GM21576 (cell line): ENCODE measurements around the gene DOC2A.

Experiments used
- ATAC-seq: cut with Tn5 transposase; IDR thresholded peaks from one replicate; pipeline ENCODE4 v1.9.1; 2021; ENCODE audit warnings: mild to moderate bottlenecking, moderate library complexity; ENCODE audit not compliant: unreplicated experiment

DOC2A gene

DNA sequence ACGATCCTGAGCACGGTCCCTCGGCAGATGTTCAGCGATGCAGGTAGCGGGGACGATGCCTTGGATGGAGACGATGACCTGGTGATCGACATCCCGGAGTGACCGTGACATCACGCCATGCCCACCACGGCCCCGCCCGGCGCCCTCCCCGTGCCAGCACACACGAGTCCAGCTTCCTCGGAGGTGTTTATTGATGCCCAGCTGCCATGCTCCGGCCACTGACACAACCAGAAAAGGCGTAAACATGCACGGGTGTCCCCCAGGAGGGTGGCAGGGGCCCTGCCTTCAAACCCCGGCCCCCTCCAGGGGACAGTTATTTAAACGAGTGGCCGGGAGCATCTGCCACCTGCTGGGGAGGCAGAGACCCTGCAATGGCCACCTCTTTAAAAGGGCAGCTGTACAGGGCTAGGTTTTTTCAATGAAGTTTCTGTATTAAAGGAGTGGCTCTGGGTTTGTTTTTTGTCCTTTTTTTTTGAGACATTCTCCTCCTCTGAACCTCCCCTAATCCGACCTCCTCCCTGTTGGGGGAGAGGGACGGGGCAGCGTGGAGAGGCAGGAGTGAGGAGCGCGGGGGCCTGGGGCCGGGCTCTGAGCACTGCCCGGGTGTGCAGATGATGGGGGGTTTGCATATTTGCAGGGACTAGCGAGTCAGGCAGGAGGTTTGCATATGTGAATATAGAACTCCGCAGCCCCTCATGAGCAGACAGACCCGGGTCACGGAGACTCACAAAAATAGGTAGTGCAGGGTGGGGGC is 5.3 kb downstream of the DOC2A start:
- ATAC-seq = no peak

DNA sequence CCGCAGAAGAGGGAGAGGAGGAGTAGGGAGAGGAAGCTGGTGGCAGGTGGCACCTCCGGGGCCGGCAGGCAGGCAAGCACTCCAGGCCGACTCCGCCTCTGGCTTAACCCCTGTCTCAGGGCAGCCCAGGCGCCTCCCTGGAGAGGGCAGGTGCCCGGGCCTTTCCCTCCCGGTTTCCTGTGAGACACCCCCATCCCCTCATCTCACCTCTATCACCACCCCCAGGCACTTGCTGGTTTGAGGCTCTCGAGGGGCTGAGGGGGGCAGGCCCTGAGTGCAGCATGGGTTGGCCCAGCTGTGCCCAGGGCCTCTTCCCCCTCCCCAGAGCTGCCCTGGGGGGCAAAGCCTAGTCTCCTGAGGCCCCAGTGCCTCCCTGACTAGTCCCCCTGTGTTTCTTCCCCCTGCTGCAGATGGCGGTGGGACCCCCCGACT is 6.0 kb downstream of the DOC2A start:
- no peak for ATAC-seq

DNA sequence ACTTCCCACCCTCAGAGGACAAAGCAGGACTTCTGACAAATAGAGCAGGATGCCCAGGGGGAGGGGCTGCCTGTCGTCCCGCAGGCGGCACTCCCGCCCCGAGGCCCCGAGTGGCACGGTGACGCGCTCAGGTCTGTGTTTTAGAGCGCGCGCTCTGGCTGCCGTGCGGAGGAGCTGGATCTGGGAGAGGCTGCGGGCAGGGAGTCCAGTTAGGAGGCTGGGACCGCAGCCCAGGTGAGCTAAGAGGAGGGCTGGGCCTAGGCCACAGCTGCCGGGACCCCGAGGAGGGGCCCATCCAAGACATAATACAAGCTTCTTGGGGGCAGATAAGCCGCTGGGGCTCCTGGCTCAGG is 6.4 kb downstream of the DOC2A start:
- no peak for ATAC-seq

DNA sequence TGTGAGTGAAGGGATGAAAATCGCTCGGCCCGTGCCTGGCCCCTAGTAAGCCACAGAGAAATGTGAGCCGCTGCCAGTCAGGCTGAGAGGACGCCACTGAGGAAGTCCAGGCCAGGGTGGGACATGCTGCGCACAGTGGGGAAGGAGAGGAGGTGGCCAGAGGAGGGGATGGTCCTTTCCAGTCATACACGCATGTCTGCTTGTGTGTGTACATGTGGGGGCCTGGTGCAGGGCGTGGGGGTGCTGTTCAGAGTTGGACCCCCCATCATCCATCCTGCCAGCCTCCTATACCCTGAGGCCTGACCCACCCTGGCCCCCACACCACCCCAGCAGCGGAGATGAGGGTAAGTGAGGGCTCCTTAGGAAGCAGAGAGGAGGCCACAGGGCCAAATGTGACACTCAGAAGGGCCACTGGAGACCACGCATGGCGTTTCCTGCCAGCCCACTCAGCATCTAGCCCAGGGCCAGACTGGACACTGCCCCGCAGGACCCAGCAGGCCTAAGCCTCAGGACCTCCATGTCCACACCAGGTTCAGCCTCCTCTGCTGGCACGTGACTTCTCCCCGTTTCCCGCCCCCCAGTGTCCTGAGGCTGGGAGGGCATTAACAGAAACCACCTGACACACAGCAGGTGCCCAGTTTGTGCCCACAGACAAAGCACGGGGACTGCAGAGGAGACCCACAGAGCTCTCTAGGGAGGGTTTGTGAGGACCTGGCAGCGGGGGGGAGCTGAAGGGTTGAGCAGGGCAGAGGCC is 7.0 kb downstream of the DOC2A start:
- no peak for ATAC-seq

DNA sequence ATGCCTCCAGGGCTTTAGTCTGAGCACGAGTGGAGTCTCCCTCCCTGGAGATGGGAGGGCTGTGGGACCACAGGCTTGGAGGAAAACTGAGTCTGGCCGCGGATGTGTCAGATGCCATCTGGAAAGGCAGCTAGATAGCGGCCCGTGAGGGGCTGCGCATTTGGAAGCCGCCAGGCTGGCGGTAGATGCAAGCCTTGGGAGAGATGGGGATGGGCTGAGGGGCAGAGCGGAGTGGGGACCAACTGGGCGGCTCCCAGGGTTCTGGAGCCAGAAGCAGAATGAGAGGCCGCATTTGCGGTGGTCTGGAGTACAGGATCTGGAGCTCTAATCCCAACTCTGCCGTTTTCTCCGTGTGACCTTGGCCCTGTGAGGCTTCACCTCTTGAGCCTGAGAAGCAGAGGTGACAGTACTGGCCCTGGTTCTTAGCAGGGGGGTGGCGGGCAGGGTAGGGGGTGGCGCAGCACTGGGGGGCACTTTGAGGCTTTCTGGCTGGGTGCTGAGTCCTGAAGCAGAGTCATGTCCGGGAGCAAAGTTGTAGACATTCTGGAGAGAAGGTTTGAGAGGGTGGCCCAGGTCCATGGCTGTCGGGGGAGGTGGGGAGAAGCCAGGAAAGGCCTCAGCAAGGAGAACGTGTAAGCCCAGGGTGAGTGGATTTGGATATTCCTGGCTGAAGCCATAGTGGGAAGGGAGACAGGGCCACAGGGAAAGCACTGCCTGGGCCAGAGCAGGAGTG is 8.0 kb downstream of the DOC2A start:
- no peak for ATAC-seq

DNA sequence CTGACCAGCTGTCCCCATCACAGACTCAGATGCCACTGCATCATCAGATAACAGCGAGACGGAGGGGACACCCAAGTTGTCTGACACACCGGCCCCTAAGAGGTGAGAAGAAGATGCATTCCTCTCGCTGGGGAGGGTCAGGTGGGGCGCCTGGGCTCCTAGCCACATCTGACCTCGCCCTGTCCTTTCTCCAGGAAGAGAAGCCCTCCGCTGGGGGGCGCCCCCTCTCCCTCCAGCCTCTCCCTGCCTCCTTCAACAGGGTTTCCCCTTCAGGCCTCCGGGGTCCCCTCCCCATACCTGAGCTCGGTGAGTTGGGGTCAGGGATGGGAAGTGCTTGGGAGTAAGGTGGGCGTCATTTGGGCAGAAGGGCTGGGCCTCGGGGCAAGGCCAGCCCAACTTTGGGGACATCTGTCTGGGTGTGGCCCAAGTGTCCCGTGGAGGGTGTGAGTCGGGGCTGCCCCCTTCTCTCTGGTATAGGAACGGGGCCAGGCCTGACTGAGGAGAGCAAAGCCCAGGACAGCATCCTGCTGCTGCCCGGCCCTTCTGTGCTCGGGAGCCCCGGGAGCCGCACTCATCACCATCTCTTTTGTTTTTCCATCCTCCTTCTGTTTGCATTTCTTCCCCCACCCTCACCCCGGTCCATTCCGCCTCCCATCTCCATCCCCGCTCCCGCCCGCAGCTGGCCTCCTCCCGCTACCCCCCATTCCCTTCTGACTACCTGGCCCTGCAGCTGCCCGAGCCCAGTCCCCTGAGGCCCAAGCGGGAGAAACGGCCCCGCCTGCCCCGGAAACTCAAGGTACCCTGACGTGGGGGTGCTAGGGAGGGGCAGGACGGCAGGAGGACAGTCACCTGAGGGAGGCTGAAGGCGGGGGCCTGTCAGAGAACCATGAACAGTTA is 9.8 kb downstream of the DOC2A start:
- no peak for ATAC-seq

DNA sequence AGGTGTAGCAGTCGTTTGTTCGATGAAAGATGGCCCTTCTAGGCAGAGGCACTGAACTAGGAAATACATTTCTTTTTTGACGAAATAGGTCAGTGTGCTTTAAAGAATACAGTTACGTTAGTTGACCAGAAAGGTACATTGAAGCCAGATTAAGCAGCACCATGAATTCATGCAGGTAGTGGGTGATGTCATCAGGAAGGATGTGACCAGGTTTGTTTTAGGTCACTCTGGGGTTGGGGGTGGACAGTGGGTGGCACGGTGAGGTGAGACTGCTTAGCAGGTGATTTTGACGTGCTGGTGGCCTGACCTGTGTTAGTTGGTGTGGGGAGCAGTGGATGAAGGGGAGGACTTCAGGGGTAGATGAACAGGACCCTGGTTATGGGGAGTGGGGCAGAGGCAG is 11.2 kb downstream of the DOC2A start:
- ATAC-seq = no peak

DNA sequence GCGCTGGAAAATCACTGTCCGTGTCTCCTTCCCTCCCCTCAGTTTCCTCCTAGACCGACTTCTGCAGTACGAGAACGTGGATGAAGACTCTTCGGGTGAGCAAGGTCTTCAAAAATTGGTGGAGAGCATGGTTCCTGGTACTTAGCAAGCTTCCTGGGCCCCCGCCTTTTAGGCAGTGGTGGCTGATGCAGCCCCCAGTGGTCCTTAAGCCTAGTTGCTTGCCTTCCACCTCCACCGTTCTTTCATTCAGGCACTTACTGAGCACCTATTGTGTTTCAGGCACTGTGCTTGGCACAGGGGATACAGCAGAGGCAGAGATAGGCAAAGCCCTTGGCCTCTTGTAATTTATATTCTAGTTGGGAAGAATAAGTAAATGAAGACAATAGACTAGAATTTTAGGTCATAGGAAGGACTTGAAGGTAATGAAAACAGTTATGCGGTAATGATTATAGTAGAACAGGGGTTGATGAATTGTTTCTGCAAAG is 14.0 kb downstream of the DOC2A start:
- ATAC-seq = no peak

DNA sequence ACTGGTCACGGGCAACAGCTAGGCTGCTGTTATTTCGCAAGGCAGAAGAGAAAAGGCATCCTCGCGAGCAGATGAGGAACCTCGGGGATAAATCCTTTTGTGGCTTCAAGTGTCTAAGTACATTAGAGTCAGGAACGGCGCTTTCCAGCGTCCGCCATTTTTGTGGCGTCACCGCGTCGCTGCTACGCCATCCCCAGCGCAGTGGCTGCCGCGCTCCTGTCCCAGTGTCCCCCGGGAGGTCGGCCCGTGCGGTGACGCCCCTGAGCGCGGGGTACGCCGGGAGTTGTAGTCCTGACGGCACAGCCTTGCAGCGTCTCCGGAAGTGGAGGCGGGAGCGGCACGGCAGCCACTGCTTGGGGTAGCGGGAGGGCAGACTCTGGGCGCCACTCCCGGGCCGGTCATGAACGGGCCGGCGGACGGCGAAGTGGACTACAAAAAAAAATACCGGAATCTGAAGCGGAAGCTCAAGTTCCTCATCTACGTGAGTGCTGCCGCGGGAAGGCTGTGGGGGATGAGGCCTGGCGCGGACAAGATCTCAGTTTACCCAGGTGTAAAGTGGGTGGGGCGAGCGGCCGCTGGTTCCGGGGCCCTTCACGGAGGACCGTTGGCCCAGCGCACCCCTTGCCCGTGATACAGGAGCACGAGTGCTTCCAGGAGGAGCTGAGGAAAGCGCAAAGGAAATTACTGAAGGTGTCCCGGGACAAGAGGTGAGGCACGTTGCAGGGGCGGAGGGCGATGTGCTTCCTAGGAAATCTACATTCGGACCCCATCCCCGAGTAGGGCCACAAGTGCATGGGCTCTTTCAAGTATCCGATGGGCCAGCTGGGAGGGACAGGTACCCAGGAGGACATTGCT is 14.7 kb downstream of the DOC2A start, which contains the start of gene INO80E:
Gene INO80E (plus strand): TSS at position 331 of the 855 bp plus-strand sequence. CDS start 70 bp downstream, at position 401.
- ATAC-seq = peak; percentile 73

DNA sequence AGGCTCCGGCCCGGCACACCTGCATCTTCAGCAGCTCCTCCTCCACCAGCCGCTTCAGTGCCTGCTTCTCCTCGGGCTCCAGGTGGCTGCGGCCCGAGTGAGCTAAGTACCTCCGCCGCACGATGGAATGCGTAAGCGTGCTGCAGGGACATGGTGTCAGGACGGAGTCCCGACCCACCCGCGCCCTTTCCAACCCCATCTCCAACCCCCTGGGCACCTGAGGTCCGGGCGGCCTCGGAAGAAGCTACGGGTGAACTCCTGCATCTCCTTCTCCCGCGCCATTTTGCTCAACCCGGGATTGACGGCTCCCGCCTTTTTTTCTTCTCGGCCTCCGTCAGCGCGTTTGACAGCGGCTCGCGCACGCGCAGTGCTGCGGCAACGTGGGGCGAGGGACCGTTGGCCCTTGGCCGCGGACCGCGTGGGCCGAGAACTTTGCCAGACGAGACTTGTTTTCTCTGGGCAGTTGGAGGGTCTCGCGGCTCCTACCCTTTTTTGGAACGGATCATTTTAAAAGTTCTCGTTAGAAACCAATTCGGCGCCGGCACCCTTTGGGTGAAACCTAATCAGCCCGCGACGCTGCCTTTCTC is 15.4 kb downstream of the DOC2A start, which contains the start of gene HIRIP3:
Gene HIRIP3 (minus strand): TSS at position 294 of the 587 bp plus-strand sequence. CDS start 12 bp downstream, at position 282.
- peak; percentile 43 for ATAC-seq

DNA sequence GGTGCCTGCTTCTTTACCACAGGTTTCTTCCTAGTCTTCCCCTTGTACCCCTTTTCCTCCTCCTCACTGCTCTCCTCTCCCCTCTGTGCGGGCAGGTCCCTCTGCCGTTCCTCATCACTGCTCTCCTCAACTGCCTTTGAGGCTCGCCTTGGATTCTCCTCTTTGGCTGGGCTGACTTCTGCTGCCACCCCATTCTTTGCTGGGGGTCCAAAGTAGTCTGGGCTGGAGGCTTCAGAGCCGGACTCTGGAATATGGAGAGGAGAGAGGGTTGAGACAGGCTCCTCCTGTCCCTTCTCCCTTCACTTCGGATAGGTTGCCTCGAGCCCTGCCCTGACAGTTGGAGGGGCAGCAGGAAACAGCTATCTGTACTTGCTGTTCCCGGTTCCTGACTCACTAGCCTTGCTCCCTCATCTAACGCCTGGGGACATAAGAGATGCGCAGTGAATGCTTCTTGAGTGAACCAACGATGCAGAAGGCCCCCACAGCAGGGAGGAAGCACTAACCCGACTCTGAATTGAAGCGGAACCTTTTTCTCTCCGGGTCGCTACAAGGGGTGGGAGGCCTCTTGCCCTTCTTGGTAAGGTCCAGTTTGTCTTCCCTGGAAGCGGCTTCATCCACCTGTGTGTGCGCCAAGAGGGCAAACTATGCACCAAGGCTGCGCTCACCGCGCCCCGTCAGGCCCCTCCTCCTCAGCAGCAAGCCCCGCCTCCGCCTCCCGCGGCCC is 16.1 kb downstream of the DOC2A start:
- ATAC-seq = peak; percentile 35

DNA sequence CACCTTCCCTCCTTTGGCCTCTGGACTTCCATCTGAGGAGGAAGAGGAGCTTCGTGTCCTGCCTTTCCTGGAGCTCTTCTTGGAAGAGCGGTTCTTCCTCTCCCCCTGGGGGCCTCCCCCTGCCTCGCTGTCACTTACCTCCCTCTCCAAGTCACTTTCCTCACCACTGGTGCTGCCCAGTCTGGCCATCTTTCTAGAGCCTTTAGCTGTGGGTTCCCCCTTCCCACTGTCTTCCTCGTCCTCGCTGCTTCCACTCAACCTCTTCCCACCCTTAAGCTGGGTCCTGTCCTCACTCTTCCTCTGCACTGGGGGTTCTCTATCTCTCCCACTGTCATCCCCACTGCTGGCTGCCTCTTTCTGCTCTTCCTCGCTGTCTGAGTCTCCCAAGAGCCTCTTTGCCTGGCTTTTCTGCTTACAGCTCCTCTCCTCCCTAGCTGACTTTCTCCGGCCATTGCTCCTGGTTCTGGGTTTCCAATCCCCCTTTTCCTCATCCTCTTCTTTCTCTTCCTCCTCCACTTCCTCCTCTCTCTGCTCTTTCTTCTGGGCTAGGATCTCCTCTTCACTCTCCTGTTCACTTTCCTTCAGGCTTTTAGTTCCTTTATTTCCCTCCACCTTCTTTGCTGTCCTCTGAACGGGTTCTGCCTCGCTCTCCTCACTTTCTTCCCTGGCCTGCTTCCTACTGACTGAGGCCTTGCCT is 16.8 kb downstream of the DOC2A start:
- no peak for ATAC-seq

DNA sequence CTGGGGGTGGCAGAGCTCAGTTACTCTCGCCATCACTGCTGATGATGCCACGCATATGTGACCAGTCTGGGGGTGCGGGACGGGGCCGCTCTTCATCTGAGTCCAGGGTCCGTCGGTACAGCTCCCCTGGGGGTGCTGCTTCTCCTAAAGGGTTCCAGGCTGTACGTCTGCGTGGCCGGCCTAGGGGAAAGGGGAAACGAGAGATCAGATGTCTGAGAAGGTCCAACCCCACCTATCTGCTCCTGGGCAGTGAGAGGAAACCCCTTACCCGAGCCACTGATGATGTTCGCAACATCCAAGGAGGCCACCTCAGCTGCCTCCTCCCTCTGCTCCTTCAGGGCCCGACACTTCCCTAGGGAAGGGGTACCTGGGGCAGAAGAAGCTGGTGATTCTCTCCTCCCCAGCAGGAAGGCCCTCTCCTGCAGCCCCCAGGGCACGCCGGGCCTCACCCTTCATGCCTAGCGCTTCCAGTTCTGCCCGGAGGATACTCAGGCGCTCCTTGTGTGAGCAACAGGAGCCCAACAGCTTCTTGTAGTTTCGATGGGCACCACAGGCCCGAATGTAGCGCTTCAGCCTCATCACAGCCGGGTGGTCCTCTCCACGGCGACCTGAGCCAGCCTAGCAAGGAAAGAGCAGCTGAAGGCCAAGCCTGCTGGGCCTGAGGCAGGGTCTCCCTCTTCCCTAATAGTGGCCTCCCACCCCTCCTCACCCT is 17.5 kb downstream of the DOC2A start:
- ATAC-seq = no peak

DNA sequence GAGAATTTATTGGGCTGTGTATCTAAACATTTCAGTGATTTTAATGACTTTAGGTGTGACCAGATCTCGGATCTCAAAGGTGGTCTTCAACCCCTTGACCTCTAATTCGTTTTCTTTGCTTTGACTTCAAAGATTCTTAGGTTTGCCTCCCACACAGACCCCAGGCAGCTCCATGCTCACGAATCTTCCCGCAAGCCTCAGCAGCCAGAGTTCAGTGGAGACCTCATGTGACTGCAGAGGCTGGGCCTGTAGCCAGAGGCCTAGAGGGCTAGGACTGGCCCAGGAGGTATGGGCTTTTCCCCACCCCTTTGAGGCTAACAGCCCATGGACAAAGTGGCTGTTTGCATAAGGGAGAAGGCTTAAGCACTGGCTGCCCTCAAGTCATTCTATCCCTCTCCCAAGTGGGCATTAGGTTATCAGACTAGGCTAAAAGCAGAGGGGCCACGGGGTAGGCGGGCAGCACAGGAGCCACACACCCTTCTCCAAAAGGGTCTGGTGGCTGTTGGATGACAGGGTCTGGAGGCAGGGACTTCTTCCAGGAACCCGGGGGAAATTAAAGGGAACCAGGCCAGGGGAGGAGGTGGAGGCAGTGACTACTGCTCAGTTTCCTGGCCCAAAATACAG is 18.4 kb downstream of the DOC2A start:
- ATAC-seq = no peak

DNA sequence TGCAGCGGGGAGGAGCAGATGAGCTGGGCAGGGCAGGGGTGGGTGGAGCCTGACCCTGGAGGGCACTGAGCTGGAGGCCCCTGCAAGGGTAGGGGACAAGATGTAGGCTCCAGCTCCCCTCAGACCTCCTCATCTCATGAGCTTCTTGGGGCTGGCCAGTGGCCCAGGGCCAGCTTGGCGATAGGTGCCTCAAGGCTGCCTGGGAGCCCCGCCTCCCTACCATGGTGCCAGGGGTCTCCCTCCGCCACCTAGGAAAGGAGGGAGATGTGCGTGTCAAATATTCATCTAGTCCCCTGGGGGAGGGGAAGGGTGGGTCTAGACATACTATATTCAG is 19.3 kb downstream of the DOC2A start:
- no peak for ATAC-seq

DNA sequence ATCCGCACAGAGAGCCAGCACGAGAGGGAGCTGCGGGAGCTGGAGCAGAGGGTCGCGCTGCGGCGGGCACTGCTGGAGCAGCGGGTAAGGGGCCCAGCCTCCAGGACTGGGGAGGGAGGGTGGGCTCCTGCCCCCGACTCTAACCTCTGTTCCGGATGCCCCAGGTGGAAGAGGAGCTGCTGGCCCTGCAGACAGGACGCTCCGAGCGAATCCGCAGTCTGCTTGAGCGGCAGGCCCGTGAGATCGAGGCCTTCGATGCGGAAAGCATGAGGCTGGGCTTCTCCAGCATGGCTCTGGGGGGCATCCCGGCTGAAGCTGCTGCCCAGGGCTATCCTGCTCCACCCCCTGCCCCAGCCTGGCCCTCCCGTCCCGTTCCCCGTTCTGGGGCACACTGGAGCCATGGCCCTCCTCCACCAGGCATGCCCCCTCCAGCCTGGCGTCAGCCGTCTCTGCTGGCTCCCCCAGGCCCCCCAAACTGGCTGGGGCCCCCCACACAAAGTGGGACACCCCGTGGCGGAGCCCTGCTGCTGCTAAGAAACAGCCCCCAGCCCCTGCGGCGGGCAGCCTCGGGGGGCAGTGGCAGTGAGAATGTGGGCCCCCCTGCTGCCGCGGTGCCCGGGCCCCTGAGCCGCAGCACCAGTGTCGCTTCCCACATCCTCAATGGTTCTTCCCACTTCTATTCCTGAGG is 19.8 kb downstream of the DOC2A start:
- no peak for ATAC-seq
